K562 (cell line): Measurements from ENCODE around the gene ABCG5. TPM values are rescaled to one million over a fixed set of nuclear protein-coding genes. Genes with fewer than 3 reads are reported as not detected.

Experiments
- ATAC-seq: fragments of 200-7000 bp; cut with Tn5 transposase; 3 replicates; pipeline ENCODE4 v1.9.1; 2020; ENCODE audit warnings: moderate library complexity
- BruUV-seq: library from RNA; stranded (reverse); fragments of 400-500 nt; replicated peaks from 2 replicates; lab custom pipeline; 2021; lab: Mats Ljungman, UMichigan
- CTCF ChIA-PET: fragments of 300-600 bp; formaldehyde crosslinking; extraction: SDS; loops from one replicate; lab custom pipeline; 2021; ENCODE audit warnings: low intra/inter-chr PET ratio; lab: Yijun Ruan, JAX
- POLR2A ChIA-PET: fragments of 300-600, 350-650 bp; sonication (Branson Sonifier 250); formaldehyde crosslinking; extraction: SDS; loops from one replicate; lab custom pipeline; 2021; ENCODE audit warnings: antibody characterized with exemption, inconsistent platforms; lab: Yijun Ruan, JAX
- DNase-seq, 4 experiments: peaks; one replicate each; pipeline versions ENCODE4 v3.0.0 to v3.0.0-alpha.2; 2011 to 2018; ENCODE audit warnings: low spot score in 3 of 4, mixed read lengths in 3 of 4; ENCODE audit errors: extremely low read depth in 1 of 4
- FAIRE-seq: peaks from 2 replicates; lab custom pipeline; 2011; peaks lifted over from hg19 to GRCh38; lab: Jason Lieb, UNC
- H2AFZ ChIP-seq: 2 replicates; pipeline ENCODE4 v1.6.0; 2011; ENCODE audit warnings: low read depth, low read length, control low read depth, inconsistent platforms
- H3K27ac ChIP-seq: fragments of 200-600 bp; 3 replicates; pipeline ENCODE4 v1.8.0; 2011; ENCODE audit warnings: low read depth, mild to moderate bottlenecking, control low read depth, inconsistent platforms, low read length, moderate library complexity, mixed read lengths; ENCODE audit errors: extremely low read depth
- H3K27me3 ChIP-seq, 2 experiments: fragments of 300-600 bp in 1 of 2; 2 replicates in 1 of 2; 3 replicates in 1 of 2; pipeline versions ENCODE4 v1.6.0 to v1.8.0; 2011; ENCODE audit warnings: inconsistent platforms in 2 of 2, low read length in 2 of 2, mild to moderate bottlenecking in 1 of 2, mixed read lengths in 1 of 2, moderate library complexity in 1 of 2; ENCODE audit not compliant: control insufficient read depth in 2 of 2, insufficient read depth in 2 of 2
- H3K36me3 ChIP-seq: fragments of 300-600 bp; 3 replicates; pipeline ENCODE4 v1.8.0; 2011; ENCODE audit warnings: mild to moderate bottlenecking, low read length, inconsistent platforms; ENCODE audit not compliant: control insufficient read depth, insufficient read depth
- H3K4me1 ChIP-seq, 2 experiments: fragments of 200-600 bp in 1 of 2; replicated peaks in 1 of 2; 2 replicates in 1 of 2; 3 replicates in 1 of 2; pipeline versions ENCODE4 v1.5.1 to v1.8.0; 2011; ENCODE audit warnings: inconsistent platforms in 2 of 2, low read length in 2 of 2, mild to moderate bottlenecking in 1 of 2, mixed read lengths in 1 of 2, moderate library complexity in 1 of 2; ENCODE audit not compliant: control insufficient read depth in 2 of 2, insufficient read depth in 2 of 2
- H3K4me2 ChIP-seq: 2 replicates; pipeline ENCODE4 v1.6.1; 2011; ENCODE audit warnings: low read length, control low read depth, inconsistent platforms, mixed read lengths; ENCODE audit not compliant: insufficient read depth
- H3K4me3 ChIP-seq: fragments of 200-600 bp; sonication (generic), shearing (Covaris generic); 2 replicates; pipeline ENCODE4 v1.5.1; 2016; ENCODE audit warnings: control low read depth, inconsistent platforms
- H3K79me2 ChIP-seq: fragments of 200-600 bp; 3 replicates; pipeline ENCODE4 v1.8.0; 2011; ENCODE audit warnings: low read length, inconsistent platforms; ENCODE audit not compliant: control insufficient read depth, insufficient read depth
- H3K9ac ChIP-seq, 2 experiments: 2 replicates each; pipeline versions ENCODE4 v1.6.0 to v1.6.1; 2011; ENCODE audit warnings: low read depth in 2 of 2, low read length in 2 of 2, control low read depth in 1 of 2, inconsistent platforms in 1 of 2, mild to moderate bottlenecking in 1 of 2, mixed read lengths in 1 of 2; ENCODE audit not compliant: insufficient read depth in 1 of 2
- H3K9me1 ChIP-seq: one replicate; pipeline ENCODE4 v1.6.0; 2011; ENCODE audit warnings: inconsistent platforms, mild to moderate bottlenecking, low read length, moderate library complexity; ENCODE audit not compliant: control insufficient read depth, insufficient read depth
- H3K9me3 ChIP-seq: replicated peaks from 2 replicates; pipeline ENCODE4 v1.5.1; 2011; ENCODE audit warnings: low read depth, low read length, inconsistent platforms; ENCODE audit not compliant: control insufficient read depth, insufficient read depth
- H4K20me1 ChIP-seq: replicated peaks from 2 replicates; pipeline ENCODE4 v1.6.1; 2011; ENCODE audit warnings: low read length, inconsistent platforms, mixed read lengths; ENCODE audit not compliant: control insufficient read depth, insufficient read depth
- ATF2 ChIP-seq: sonication (generic); formaldehyde crosslinking; IDR thresholded peaks from 2 replicates; pipeline ENCODE4 v1.8.1; 2022; ENCODE audit warnings: missing genetic modification reagents
- BRF2 ChIP-seq: IDR thresholded peaks from 3 replicates; pipeline ENCODE4 v1.6.1; 2011; ENCODE audit warnings: borderline replicate concordance, mild to moderate bottlenecking; ENCODE audit not compliant: insufficient read length, insufficient read depth
- CHD2 ChIP-seq: IDR thresholded peaks from 2 replicates; pipeline ENCODE4 v1.6.1; 2011; ENCODE audit warnings: low read depth, low read length
- GABPA ChIP-seq: fragments of 200-800 bp; sonication (Bioruptor generic); conservative IDR thresholded peaks from 2 replicates; pipeline ENCODE4 v1.6.1; 2016; ENCODE audit warnings: low read depth, missing genetic modification characterization, missing compliant biosample characterization
- HMG20A ChIP-seq: fragments of 450-650 bp; formaldehyde crosslinking; conservative IDR thresholded peaks from 2 replicates; pipeline ENCODE4 v1.4.0; 2020; ENCODE audit warnings: mild to moderate bottlenecking, mixed read lengths
- HMGN3 ChIP-seq: IDR thresholded peaks from 2 replicates; pipeline ENCODE4 v1.6.1; 2011; ENCODE audit warnings: borderline replicate concordance, low read depth, mild to moderate bottlenecking, mixed read lengths, low read length; ENCODE audit not compliant: insufficient read length; ENCODE audit errors: extremely low read depth
- MYNN ChIP-seq, 2 experiments: sonication (generic); formaldehyde crosslinking in 1 of 2; IDR thresholded peaks; 2 replicates each; pipeline versions ENCODE4 v1.5.0 to v1.6.1; 2016 to 2020; ENCODE audit warnings: antibody characterized with exemption in 1 of 2, missing genetic modification reagents in 1 of 2
- OTX1 ChIP-seq: fragments of 450-650 bp; formaldehyde crosslinking; IDR thresholded peaks from 2 replicates; pipeline ENCODE4 v1.4.0; 2022; ENCODE audit warnings: mild to moderate bottlenecking
- SAP30 ChIP-seq: fragments of 200-600 bp; sonication (generic); IDR thresholded peaks from 2 replicates; pipeline ENCODE4 v1.6.1; 2012; ENCODE audit warnings: borderline replicate concordance, low read depth, mild to moderate bottlenecking, moderate library complexity, low read length, control low read depth, inconsistent platforms; ENCODE audit not compliant: insufficient read depth, poor library complexity, severe bottlenecking
- SMAD3 ChIP-seq: fragments of 450-650 bp; formaldehyde crosslinking; conservative IDR thresholded peaks from 2 replicates; pipeline ENCODE4 v1.4.0; 2020; ENCODE audit warnings: mild to moderate bottlenecking
- SRSF3 ChIP-seq: fragments of 200-400 bp; formaldehyde crosslinking; IDR thresholded peaks from 2 replicates; pipeline ENCODE4 v1.6.1; 2016; ENCODE audit warnings: mild to moderate bottlenecking, low read length, moderate library complexity; ENCODE audit not compliant: insufficient read depth
- SRSF9 ChIP-seq: fragments of 200-400 bp; formaldehyde crosslinking; IDR thresholded peaks from 2 replicates; pipeline ENCODE4 v1.6.1; 2017; ENCODE audit warnings: low read depth, low read length, borderline replicate concordance
- TARDBP ChIP-seq: fragments of 450-650 bp; IDR thresholded peaks from 2 replicates; pipeline ENCODE4 v1.6.1; 2016
- THRA ChIP-seq: fragments of 450-650 bp; IDR thresholded peaks from 2 replicates; pipeline ENCODE4 v1.6.1; 2017; ENCODE audit warnings: mild to moderate bottlenecking, moderate library complexity
- TOE1 ChIP-seq, 2 experiments: fragments of 450-650 bp in 1 of 2; sonication (generic) in 1 of 2; formaldehyde crosslinking in 1 of 2; IDR thresholded peaks; 2 replicates each; pipeline versions ENCODE4 v1.7.1 to v1.8.0; 2016 to 2022; ENCODE audit warnings: borderline replicate concordance in 2 of 2, mild to moderate bottlenecking in 2 of 2, antibody characterized with exemption in 1 of 2, inconsistent platforms in 1 of 2, low read depth in 1 of 2, missing genetic modification reagents in 1 of 2, moderate library complexity in 1 of 2
- WGBS: fragments of 100-300 bp; shearing (Covaris generic); methylation state at CpG from one replicate; pipeline ENCODE4 v1.1.6; 2016; ENCODE audit warnings: low coverage, mixed read lengths; ENCODE audit not compliant: insufficient coverage; ENCODE audit errors: missing lambda C conversion rate; 5-methylcytosine and 5-hydroxymethylcytosine counted together
- in situ Hi-C: fragments of 300-500 bp; cut with MboI; formaldehyde crosslinking; loops from 4 replicates; pipeline ENCODE4 v1.15.0; 2018; ENCODE audit warnings: inconsistent platforms, mixed read lengths
- intact Hi-C: fragments of 100-400 bp; cut with micrococcal nuclease; formaldehyde crosslinking; loops from 2 replicates; pipeline ENCODE4 v1.14.2; 2022
- polyA plus RNA-seq, 8 experiments: library from polyadenylated mRNA; depleted of rRNA in 4 of 8; stranded (reverse) in 5 of 8; unstranded in 3 of 8; fragments of >200 nt; fragmentation: Nextera tagmentation in 2 of 8; fragmentation: Illumina TruSeq in 1 of 8; extraction: Ambion mirVana in 2 of 8; extraction: Trizol in 1 of 8; gene quantifications; 2 replicates each; pipeline versions ENCODE4 v1.2.1 to v1.2.3, GENCODE V29; 2011 to 2014; ENCODE audit warnings: inconsistent platforms in 1 of 8, missing spikeins in 1 of 8
- total RNA-seq, 7 experiments: library from RNA; depleted of rRNA in 6 of 7; stranded (reverse); fragments of >200 nt in 6 of 7; fragmentation: Illumina TruSeq in 2 of 7; extraction: Trizol in 2 of 7; gene quantifications; 2 replicates each; pipeline versions ENCODE4 v1.2.1 to v1.2.3, GENCODE V29; 2011 to 2021; ENCODE audit warnings: low replicate concordance in 1 of 7
- TF ChIP-seq, protein P1 (sequence below), 2 experiments: fragments of 450-650 bp in 1 of 2; sonication (generic) in 1 of 2; formaldehyde crosslinking; conservative IDR thresholded peaks; 2 replicates each; pipeline versions ENCODE4 v1.4.0 to v1.8.1; 2020 to 2022; ENCODE audit warnings: mild to moderate bottlenecking in 1 of 2, missing genetic modification reagents in 1 of 2

ABCG5 gene
- total and polyA plus RNA-seq, 9 of the 15 experiments (the other 6 are each of a cell fraction or from before 2014, with no cell fraction given) = 0.01 TPM; not detected in 7

GRCh38 chr2:43824512-43824911 lies 14.1 kb downstream of the ABCG5 start (continued):
- no peak for TF ChIP-seq ATF2 (CRISPR knock-in tag)

- intact Hi-C loops (no loop called here), in situ Hi-C loops (no loop called here)
- ChIA-PET CTCF (no interaction called here), POLR2A (interaction anchor here (0.6 kb wide), 1 partner anchor 1191 kb away, joined by 3 read pairs; no protein-coding TSS in a partner anchor)
- no peak overlapping the region for H2AFZ ChIP-seq
- peaks cover 13 to 33% of the 10 kb centered on the region in 2 experiments; a peak in 4 of 5 replicates for H3K27me3 ChIP-seq
- H3K4me3 ChIP-seq = no peak overlapping the region
- no peaks in the 10 kb centered on the region for H3K9me3 ChIP-seq
- no peak for FAIRE-seq
- H3K4me2 ChIP-seq = no peak overlapping the region
- ATAC-seq = no peak
- no peaks in the 10 kb centered on the region for H3K79me2 ChIP-seq
- no peaks in the 10 kb centered on the region for H3K4me1 ChIP-seq
- no peaks in the 10 kb centered on the region; the same call in 1 of the 2 replicates for H4K20me1 ChIP-seq
- no peak for DNase-seq
- no peaks in the 10 kb centered on the region for H3K9me1 ChIP-seq
- no peak overlapping the region for H3K27ac ChIP-seq
- no TSS peak for BruUV-seq
- no peak overlapping the region for H3K9ac ChIP-seq
- 27% methylated on average over 9 of the region's 11 CpGs for WGBS
- H3K36me3 ChIP-seq = no peaks in the 10 kb centered on the region
- TF ChIP-seq HMG20A = no peak
- TF ChIP-seq SAP30 = no peak
- TF ChIP-seq SRSF3 = no peak
- TF ChIP-seq HMGN3 = no peak
- no peak for TF ChIP-seq THRA
- TF ChIP-seq SMAD3 (CRISPR knock-in tag) = no peak
- TF ChIP-seq, protein P1, sequence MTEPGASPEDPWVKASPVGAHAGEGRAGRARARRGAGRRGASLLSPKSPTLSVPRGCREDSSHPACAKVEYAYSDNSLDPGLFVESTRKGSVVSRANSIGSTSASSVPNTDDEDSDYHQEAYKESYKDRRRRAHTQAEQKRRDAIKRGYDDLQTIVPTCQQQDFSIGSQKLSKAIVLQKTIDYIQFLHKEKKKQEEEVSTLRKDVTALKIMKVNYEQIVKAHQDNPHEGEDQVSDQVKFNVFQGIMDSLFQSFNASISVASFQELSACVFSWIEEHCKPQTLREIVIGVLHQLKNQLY (CRISPR knock-in tag; conservative IDR thresholded peaks at IDR 0.05) = no peak
- no peak for TF ChIP-seq MYNN (IDR thresholded peaks at IDR 0.05)
- no peak for TF ChIP-seq MYNN (CRISPR knock-in tag; IDR thresholded peaks at IDR 0.05)
- TF ChIP-seq OTX1 (CRISPR knock-in tag) = no peak
- no peak for TF ChIP-seq CHD2
- no peak for TF ChIP-seq GABPA
- no peak for TF ChIP-seq SRSF9
- no peak for TF ChIP-seq TOE1 (IDR thresholded peaks at IDR 0.05; ENCODE audit: borderline replicate concordance)
- no peak for TF ChIP-seq TOE1 (CRISPR knock-in tag; IDR thresholded peaks at IDR 0.05; ENCODE audit: borderline replicate concordance, low read depth)
- TF ChIP-seq BRF2 = no peak
- TF ChIP-seq TARDBP = no peak
Observed at GRCh38 chr2:43823751-43824150, 14.9 kb downstream of the ABCG5 start.
